Mucosa of descending colon (tissue), 3 donors: ENCODE data around the gene KRT85. TPM values are rescaled to one million over a fixed set of nuclear protein-coding genes. Genes with fewer than 3 reads are reported as not detected.

Source experiments
- ATAC-seq: fragments of 200-7000 bp; cut with Tn5 transposase; one replicate; pipeline ENCODE4 v1.9.1; 2020; ENCODE audit warnings: mild to moderate bottlenecking, moderate library complexity
- DNase-seq, 3 donors: peaks; one replicate each; pipeline ENCODE4 v3.0.0-alpha.2; 2020
- H3K36me3 ChIP-seq: fragments of 200-600 bp; one replicate; pipeline ENCODE4 v1.8.0; 2021; ENCODE audit warnings: low read depth, mild to moderate bottlenecking
- H3K4me1 ChIP-seq: fragments of 200-600 bp; one replicate; pipeline ENCODE4 v1.8.0; 2021; ENCODE audit warnings: low read depth, mild to moderate bottlenecking
- H3K4me3 ChIP-seq: fragments of 200-600 bp; one replicate; pipeline ENCODE4 v1.8.0; 2021; ENCODE audit warnings: mild to moderate bottlenecking
- H3K9me3 ChIP-seq: fragments of 200-600 bp; one replicate; pipeline ENCODE4 v1.8.0; 2021; ENCODE audit warnings: mild to moderate bottlenecking
- CTCF ChIP-seq: fragments of 200-600 bp; IDR thresholded peaks from one replicate; pipeline ENCODE4 v1.8.0; 2022; ENCODE audit warnings: antibody characterized with exemption, mild to moderate bottlenecking
- intact Hi-C, 2 donors: fragments of 100-400 bp; cut with DNase I in 1 of 2; cut with micrococcal nuclease in 1 of 2; formaldehyde crosslinking; loops; one replicate each; pipeline versions ENCODE4 v1.11.0 to v1.11.1; 2022; cut with DNase I, micrococcal nuclease
- total RNA-seq, 3 donors: library from RNA; stranded (reverse); fragmentation: NEBNext Ultra II Directional in 2 of 3; extraction: Animal tissue kit (Norgen Biotek cat#: 25700) in 2 of 3; gene quantifications; one replicate each; pipeline versions ENCODE4 v1.2.1 to v1.2.4, GENCODE V29; 2021 to 2023
- donor health status: DM: no; HTN: no; CAD: no; lungs with moderate emphysema.
- donor health status: DM: no; HTN: no; CAD: no.
- donor health status: DM: no; HTN: yes; CAD: no.

Gene KRT85
- total RNA-seq, 3 donors from 2014 or later, result not detected

GRCh38 chr12:52387859-52388258 lies 20.6 kb upstream of the KRT85 start:
- no peak overlapping the region for H3K4me3 ChIP-seq
- intact Hi-C loops, result no loop called here
- DNase-seq (no peak), ATAC-seq (no peak)
- no peaks in the 10 kb centered on the region for H3K4me1 ChIP-seq
- no peaks in the 10 kb centered on the region for H3K9me3 ChIP-seq
- TF ChIP-seq CTCF, result no peak
- H3K36me3 ChIP-seq, result no peaks in the 10 kb centered on the region

GRCh38 chr12:52385226-52385702 lies 18.0 kb upstream of the KRT85 start, which contains the start of gene KRT84:
Gene KRT84 (minus strand): TSS chr12:52385652. CDS start chr12:52385585, 67 bp downstream.
- intact Hi-C loops, result no loop called here
- H3K9me3 ChIP-seq, result no peaks in the 10 kb centered on the region
- H3K36me3 ChIP-seq, result no peaks in the 10 kb centered on the region
- no peak for ATAC-seq
- TF ChIP-seq CTCF, result no peak
- no peak for DNase-seq
- no peaks in the 10 kb centered on the region for H3K4me1 ChIP-seq
- H3K4me3 ChIP-seq, result no peak within 1 kb of the TSS

GRCh38 chr12:52383331-52383730 lies 16.1 kb upstream of the KRT85 start:
- Histone ChIP-seq H3K4me1 (no peaks in the 10 kb centered on the region), H3K4me3 (no peak overlapping the region), H3K36me3 (no peaks in the 10 kb centered on the region), H3K9me3 (no peaks in the 10 kb centered on the region)
- DNase-seq (no peak), ATAC-seq (no peak)
- TF ChIP-seq CTCF, result no peak
- intact Hi-C loops, result no loop called here

GRCh38 chr12:52382854-52383253 lies 15.6 kb upstream of the KRT85 start:
- no peaks in the 10 kb centered on the region for H3K9me3 ChIP-seq
- intact Hi-C loops, result no loop called here
- H3K4me1 ChIP-seq, result no peaks in the 10 kb centered on the region
- DNase-seq (no peak), ATAC-seq (no peak)
- no peaks in the 10 kb centered on the region for H3K36me3 ChIP-seq
- no peak for TF ChIP-seq CTCF
- H3K4me3 ChIP-seq, result no peak overlapping the region

GRCh38 chr12:52381206-52381605 lies 13.9 kb upstream of the KRT85 start:
- DNase-seq, result peak in 1 of 3 donors; percentile 4
- H3K36me3 ChIP-seq, result no peaks in the 10 kb centered on the region
- no peak for TF ChIP-seq CTCF
- H3K4me3 ChIP-seq, result no peak overlapping the region
- intact Hi-C loops, result no loop called here
- H3K4me1 ChIP-seq, result no peaks in the 10 kb centered on the region
- no peaks in the 10 kb centered on the region for H3K9me3 ChIP-seq
- no peak for ATAC-seq

- DNase-seq, result peak in 2 of 3 donors; percentile 61 to 67
- intact Hi-C loops, result no loop called here
- Histone ChIP-seq H3K9me3 (no peaks in the 10 kb centered on the region), H3K36me3 (no peaks in the 10 kb centered on the region), H3K4me1 (no peaks in the 10 kb centered on the region), H3K4me3 (no peak overlapping the region)
- ATAC-seq, result peak; percentile 55
- TF ChIP-seq CTCF, result no peak
Observed at GRCh38 chr12:52380271-52380694, 13.0 kb upstream of the KRT85 start.
